GM23338 (cell line): ENCODE data around the gene ARRB1. TPM values are rescaled to one million over a fixed set of nuclear protein-coding genes. Genes with fewer than 3 reads are reported as not detected.

Source experiments
- ATAC-seq: fragments of 200-7000 bp; cut with Tn5 transposase; 3 replicates; pipeline ENCODE4 v1.9.1; 2020
- DNase-seq: peaks from one replicate; pipeline ENCODE4 v3.0.0-alpha.2; 2015; ENCODE audit warnings: low spot score
- H2AFZ ChIP-seq: fragments of 200-600 bp; sonication (generic); 2 replicates; pipeline ENCODE4 v1.8.0; 2016; ENCODE audit warnings: antibody characterized with exemption, mild to moderate bottlenecking, moderate library complexity
- H3F3A ChIP-seq: fragments of 200-600 bp; sonication (generic); replicated peaks from 2 replicates; pipeline ENCODE4 v1.8.0; 2017; ENCODE audit warnings: antibody characterized with exemption, mixed run types, low read depth
- H3K27ac ChIP-seq: fragments of 200-600 bp; sonication (generic); 2 replicates; pipeline ENCODE4 v1.6.1; 2016; ENCODE audit warnings: low read depth
- H3K27me3 ChIP-seq: fragments of 200-600 bp; sonication (generic); 2 replicates; pipeline ENCODE4 v1.8.0; 2016; ENCODE audit warnings: mild to moderate bottlenecking, mixed run types, moderate library complexity; ENCODE audit not compliant: insufficient read depth
- H3K36me3 ChIP-seq: fragments of 200-600 bp; sonication (generic); 2 replicates; pipeline ENCODE4 v1.8.0; 2016; ENCODE audit warnings: mild to moderate bottlenecking; ENCODE audit not compliant: insufficient read depth
- H3K4me1 ChIP-seq: fragments of 200-600 bp; sonication (generic); 2 replicates; pipeline ENCODE4 v1.8.0; 2016; ENCODE audit warnings: mild to moderate bottlenecking, moderate library complexity; ENCODE audit not compliant: insufficient read depth
- H3K4me2 ChIP-seq: fragments of 200-600 bp; sonication (generic); 2 replicates; pipeline ENCODE4 v1.7.1; 2017; ENCODE audit warnings: mixed run types
- H3K4me3 ChIP-seq: fragments of 200-600 bp; sonication (generic); 2 replicates; pipeline ENCODE4 v1.6.1; 2016; ENCODE audit warnings: mixed run types
- H3K79me2 ChIP-seq: fragments of 200-600 bp; sonication (generic); replicated peaks from 2 replicates; pipeline ENCODE4 v1.8.0; 2017; ENCODE audit warnings: mild to moderate bottlenecking; ENCODE audit not compliant: insufficient read depth
- H3K9me2 ChIP-seq: fragments of 200-600 bp; sonication (generic); 2 replicates; pipeline ENCODE4 v1.8.0; 2017; ENCODE audit not compliant: insufficient read depth
- H4K20me1 ChIP-seq: fragments of 200-600 bp; sonication (generic); replicated peaks from 2 replicates; pipeline ENCODE4 v1.8.0; 2017; ENCODE audit warnings: mild to moderate bottlenecking; ENCODE audit not compliant: insufficient read depth
- H3K27ac Mint-ChIP-seq: 2 replicates; pipeline ENCODE4 v1.8.0; 2020; ENCODE audit warnings: inconsistent platforms, mild to moderate bottlenecking, moderate library complexity, mixed read lengths
- H3K27me3 Mint-ChIP-seq: 3 replicates; pipeline ENCODE4 v1.8.0; 2022; ENCODE audit warnings: low read depth, mild to moderate bottlenecking, moderate library complexity, mixed read lengths, inconsistent platforms; ENCODE audit not compliant: insufficient read depth, poor library complexity
- H3K36me3 Mint-ChIP-seq: 3 replicates; pipeline ENCODE4 v1.8.0; 2021; ENCODE audit warnings: low read depth, mild to moderate bottlenecking, inconsistent platforms, moderate library complexity, mixed read lengths
- H3K4me1 Mint-ChIP-seq: 3 replicates; pipeline ENCODE4 v1.8.0; 2020; ENCODE audit warnings: mild to moderate bottlenecking, inconsistent platforms, mixed read lengths
- H3K4me3 Mint-ChIP-seq: 3 replicates; pipeline ENCODE4 v1.8.0; 2021; ENCODE audit warnings: moderate library complexity, mild to moderate bottlenecking, inconsistent platforms, mixed read lengths
- H3K9me3 Mint-ChIP-seq: 3 replicates; pipeline ENCODE4 v1.8.0; 2020; ENCODE audit warnings: moderate library complexity, mild to moderate bottlenecking, inconsistent platforms, mixed read lengths
- CREB1 ChIP-seq: fragments of 250-450 bp; sonication (Bioruptor Pico); IDR thresholded peaks from 2 replicates; pipeline ENCODE4 v1.5.0; 2020; ENCODE audit warnings: low read depth, mild to moderate bottlenecking, moderate library complexity
- CTCF ChIP-seq, 2 experiments: fragments of 200-600 bp in 1 of 2; sonication (generic) in 1 of 2; conservative IDR thresholded peaks; 2 replicates each; pipeline versions ENCODE4 v1.5.1 to v1.6.1; 2016 to 2017; ENCODE audit warnings: antibody characterized with exemption in 2 of 2, low read depth in 2 of 2, mild to moderate bottlenecking in 2 of 2, moderate library complexity in 1 of 2
- ETS1 ChIP-seq: IDR thresholded peaks from 2 replicates; pipeline ENCODE4 v1.6.1; 2016; ENCODE audit warnings: antibody characterized with exemption
- EZH2 ChIP-seq: fragments of 200-600 bp; sonication (generic); IDR thresholded peaks from one replicate; pipeline ENCODE4 v1.8.0; 2017; ENCODE audit warnings: antibody characterized with exemption, mild to moderate bottlenecking, low read depth; ENCODE audit not compliant: unreplicated experiment
- EZH2phosphoT487 ChIP-seq: fragments of 200-600 bp; sonication (generic); IDR thresholded peaks from one replicate; pipeline ENCODE4 v1.8.1; 2018; ENCODE audit warnings: antibody characterized with exemption; ENCODE audit not compliant: unreplicated experiment
- REST ChIP-seq: IDR thresholded peaks from one replicate; pipeline ENCODE4 v1.6.1; 2018; ENCODE audit warnings: antibody characterized with exemption; ENCODE audit not compliant: unreplicated experiment
- STAT1 ChIP-seq: IDR thresholded peaks from one replicate; pipeline ENCODE4 v1.6.1; 2016; ENCODE audit warnings: antibody characterized with exemption; ENCODE audit not compliant: unreplicated experiment
- ZNF331 ChIP-seq: fragments of 250-450 bp; sonication (Bioruptor Pico); IDR thresholded peaks from 2 replicates; pipeline ENCODE4 v1.5.0; 2020; ENCODE audit warnings: low read depth, mild to moderate bottlenecking, moderate library complexity
- ZNF462 ChIP-seq: fragments of 250-450 bp; sonication (Bioruptor Pico); IDR thresholded peaks from 2 replicates; pipeline ENCODE4 v1.5.0; 2020; ENCODE audit warnings: mild to moderate bottlenecking, moderate library complexity
- polyA plus RNA-seq: library from polyadenylated mRNA; unstranded; fragments of >200 nt; fragmentation: Nextera tagmentation; extraction: Ambion mirVana; gene quantifications from 2 replicates; pipeline ENCODE4 v1.2.1, GENCODE V29; 2016
- total RNA-seq: library from RNA; depleted of rRNA; stranded (reverse); fragments of >200 nt; shearing (Covaris generic); gene quantifications from 2 replicates; pipeline ENCODE4 v1.2.3, GENCODE V29; 2014

Gene ARRB1
- total and polyA plus RNA-seq, 2 experiments from 2014 or later, result 6.3 to 11.1 TPM

- no peak overlapping the region for H2AFZ ChIP-seq
- ATAC-seq (no peak), DNase-seq (no peak)
- H3K27me3 Mint-ChIP-seq, result peaks cover 8% of the 10 kb centered on the region
- no peaks in the 10 kb centered on the region for H4K20me1 ChIP-seq
- H3K36me3 ChIP-seq, result no peaks in the 10 kb centered on the region
- H3K4me3 Mint-ChIP-seq, result no peak overlapping the region
- H3K27ac Mint-ChIP-seq, result 0 out of 2 replicates have a peak overlapping the region, but pooled peaks have one; percentile 33
- H3K4me3 ChIP-seq, result no peak overlapping the region
- H3K79me2 ChIP-seq, result no peaks in the 10 kb centered on the region
- H3F3A ChIP-seq, result no peaks in the 10 kb centered on the region
- no peaks in the 10 kb centered on the region for H3K27me3 ChIP-seq
- H3K27ac ChIP-seq, result no peak overlapping the region
- TF ChIP-seq EZH2phosphoT487, result no peak
- TF ChIP-seq ZNF331 (CRISPR knock-in tag), result no peak
- TF ChIP-seq EZH2, result no peak
- TF ChIP-seq REST, result no peak
- TF ChIP-seq CREB1, result no peak
- no peak for TF ChIP-seq ETS1
- TF ChIP-seq STAT1, result no peak
- no peak for TF ChIP-seq ZNF462 (CRISPR knock-in tag)
- no peak for TF ChIP-seq CTCF (conservative IDR thresholded peaks at IDR 0.05; ENCODE audit: low read depth in 2 of 2)
- H3K4me1 Mint-ChIP-seq, result peaks cover 52% of the 10 kb centered on the region
- H3K4me2 ChIP-seq, result no peak overlapping the region
- 0 out of 2 replicates have a peak, but pooled peaks cover 1% of the 10 kb centered on the region for H3K4me1 ChIP-seq
- H3K9me2 ChIP-seq, result no peaks in the 10 kb centered on the region
- H3K9me3 Mint-ChIP-seq, result peaks cover 6% of the 10 kb centered on the region; the same call in 2 of the 3 replicates
- H3K36me3 Mint-ChIP-seq, result peaks cover 14% of the 10 kb centered on the region
Measured at GRCh38 chr11:75314771-75315438, 36.6 kb downstream of the ARRB1 start.
